Activated CD4-positive, alpha-beta memory T cell treated with anti-CD3 and anti-CD28 coated beads, Interleukin-2, amount 10 ng/mL, durations not matched to agents 7 days and 5 days (primary cell): ENCODE results near the gene BRD1. TPM values are rescaled to one million over a fixed set of nuclear protein-coding genes. Genes with fewer than 3 reads are reported as not detected.
"Not testable (repeated sequence)": the region's sequence is repeated elsewhere in the genome, so short reads cannot be mapped to it uniquely, and the experiment has no call there.

ENCODE experiments used
- CTCF ChIA-PET: fragments of 350-600 bp; sonication (Branson Sonifier 250); formaldehyde crosslinking; loops from one replicate; lab custom pipeline; 2021; ENCODE audit warnings: antibody characterized with exemption, inconsistent platforms; lab: Charles Lee
- POLR2A ChIA-PET: fragments of 350-600 bp; sonication (Branson Sonifier 250); formaldehyde crosslinking; loops from one replicate; lab custom pipeline; 2021; ENCODE audit warnings: antibody characterized with exemption; lab: Charles Lee
- DNase-seq: peaks from one replicate; pipeline ENCODE4 v3.0.0-alpha.2; 2020
- H3K27ac Mint-ChIP-seq: one replicate; pipeline ENCODE4 v1.8.0; 2021; ENCODE audit warnings: mild to moderate bottlenecking, mixed read lengths
- H3K27me3 Mint-ChIP-seq: one replicate; pipeline ENCODE4 v1.8.0; 2021; ENCODE audit warnings: mixed read lengths
- H3K36me3 Mint-ChIP-seq: one replicate; pipeline ENCODE4 v1.8.0; 2021; ENCODE audit warnings: low read depth, mixed read lengths
- H3K4me1 Mint-ChIP-seq: one replicate; pipeline ENCODE4 v1.8.0; 2021; ENCODE audit warnings: mixed read lengths
- H3K4me3 Mint-ChIP-seq: one replicate; pipeline ENCODE4 v1.8.0; 2021; ENCODE audit warnings: mild to moderate bottlenecking, mixed read lengths
- H3K9me3 Mint-ChIP-seq: one replicate; pipeline ENCODE4 v1.8.0; 2021; ENCODE audit warnings: mixed read lengths
- total RNA-seq, 2 experiments: library from RNA; stranded (reverse); gene quantifications; one replicate each; pipeline ENCODE4 v1.2.3, GENCODE V29; 2021

The BRD1 gene
- total RNA-seq, 2 experiments from 2014 or later: 54.7 to 55.4 TPM

- H3K4me3 Mint-ChIP-seq: no peak overlapping the region
- H3K36me3 Mint-ChIP-seq: peaks cover 79% of the 10 kb centered on the region
- no peaks in the 10 kb centered on the region for H3K9me3 Mint-ChIP-seq
- ChIA-PET POLR2A (interaction anchor here (2.7 kb wide), 1 partner anchor 35 kb away, joined by 12 read pairs; no protein-coding TSS in a partner anchor), CTCF (interaction anchor here (0.5 to 1.3 kb wide), 2 partner anchors 145 to 239 kb away, joined by 3 to 4 read pairs; no protein-coding TSS in a partner anchor)
- H3K4me1 Mint-ChIP-seq: peaks cover 69% of the 10 kb centered on the region
- peak overlapping the region; percentile 76 for H3K27ac Mint-ChIP-seq
- no peak for DNase-seq
- H3K27me3 Mint-ChIP-seq: no peaks in the 10 kb centered on the region
Measured at GRCh38 chr22:49790912-49791311, 36.8 kb downstream of the BRD1 start.

- peak; percentile 57 for DNase-seq
- Mint-ChIP-seq H3K4me1 (peaks cover 72% of the 10 kb centered on the region), H3K36me3 (peaks cover 77% of the 10 kb centered on the region), H3K27ac (peak overlapping the region; percentile 92), H3K4me3 (peak overlapping the region; percentile 56), H3K9me3 (no peaks in the 10 kb centered on the region), H3K27me3 (no peaks in the 10 kb centered on the region)
- ChIA-PET CTCF (interaction anchor here (1.3 kb wide), 2 partner anchors 22 to 241 kb away, joined by 4 read pairs; no protein-coding TSS in a partner anchor), POLR2A (interaction anchor here (0.9 to 2.7 kb wide), 3 partner anchors 15 to 65 kb away, joined by 3 to 12 read pairs (median 4); no protein-coding TSS in a partner anchor)
Measured at GRCh38 chr22:49789289-49790141, 38.2 kb downstream of the BRD1 start.

GRCh38 chr22:49788504-49788903 is 39.2 kb downstream of the BRD1 start:
- no peaks in the 10 kb centered on the region for H3K9me3 Mint-ChIP-seq
- CTCF ChIA-PET: interaction anchor here (1.3 kb wide), 1 partner anchor 21 kb away, joined by 4 read pairs; no protein-coding TSS in a partner anchor
- peaks cover 74% of the 10 kb centered on the region for H3K4me1 Mint-ChIP-seq
- H3K27ac Mint-ChIP-seq: peak overlapping the region; percentile 92
- H3K4me3 Mint-ChIP-seq: no peak overlapping the region
- no peaks in the 10 kb centered on the region for H3K27me3 Mint-ChIP-seq
- POLR2A ChIA-PET: interaction anchor here (2.7 kb wide), 1 partner anchor 38 kb away, joined by 12 read pairs; no protein-coding TSS in a partner anchor
- H3K36me3 Mint-ChIP-seq: peaks cover 71% of the 10 kb centered on the region
- DNase-seq: peak; percentile 29

GRCh38 chr22:49787861-49788260 is 39.8 kb downstream of the BRD1 start:
- Mint-ChIP-seq H3K27ac (peak overlapping the region; percentile 92), H3K27me3 (no peaks in the 10 kb centered on the region), H3K4me3 (no peak overlapping the region), H3K4me1 (peaks cover 74% of the 10 kb centered on the region), H3K9me3 (no peaks in the 10 kb centered on the region), H3K36me3 (peaks cover 70% of the 10 kb centered on the region)
- ChIA-PET POLR2A (no interaction called here), CTCF (no interaction called here)
- DNase-seq: no peak

GRCh38 chr22:49786976-49787706 is 40.5 kb downstream of the BRD1 start:
- Mint-ChIP-seq H3K27ac (peak overlapping the region; percentile 67), H3K4me1 (peaks cover 68% of the 10 kb centered on the region), H3K9me3 (no peaks in the 10 kb centered on the region), H3K27me3 (no peaks in the 10 kb centered on the region), H3K4me3 (no peak overlapping the region), H3K36me3 (peaks cover 64% of the 10 kb centered on the region)
- POLR2A ChIA-PET: no interaction called here
- CTCF ChIA-PET: no interaction called here
- no peak for DNase-seq

GRCh38 chr22:49785841-49786471 is 41.7 kb downstream of the BRD1 start:
- H3K9me3 Mint-ChIP-seq: no peaks in the 10 kb centered on the region
- H3K27ac Mint-ChIP-seq: no peak overlapping the region
- peaks cover 60% of the 10 kb centered on the region for H3K36me3 Mint-ChIP-seq
- POLR2A ChIA-PET: no interaction called here
- CTCF ChIA-PET: no interaction called here
- peaks cover 63% of the 10 kb centered on the region for H3K4me1 Mint-ChIP-seq
- no peak overlapping the region for H3K4me3 Mint-ChIP-seq
- no peaks in the 10 kb centered on the region for H3K27me3 Mint-ChIP-seq
- no peak for DNase-seq

- Mint-ChIP-seq H3K4me3 (no peak overlapping the region), H3K36me3 (peaks cover 51% of the 10 kb centered on the region), H3K27me3 (no peaks in the 10 kb centered on the region), H3K27ac (peak overlapping the region; percentile 31), H3K9me3 (no peaks in the 10 kb centered on the region), H3K4me1 (peaks cover 54% of the 10 kb centered on the region)
- DNase-seq: no peak
- ChIA-PET CTCF (no interaction called here), POLR2A (no interaction called here)
Measured at GRCh38 chr22:49785046-49785521, 42.6 kb downstream of the BRD1 start.

GRCh38 chr22:49784630-49784971 is 43.1 kb downstream of the BRD1 start:
- POLR2A ChIA-PET: no interaction called here
- no peaks in the 10 kb centered on the region for H3K9me3 Mint-ChIP-seq
- H3K36me3 Mint-ChIP-seq: peaks cover 49% of the 10 kb centered on the region
- no peak for DNase-seq
- H3K4me3 Mint-ChIP-seq: no peak overlapping the region
- H3K27ac Mint-ChIP-seq: no peak overlapping the region
- peaks cover 49% of the 10 kb centered on the region for H3K4me1 Mint-ChIP-seq
- no peaks in the 10 kb centered on the region for H3K27me3 Mint-ChIP-seq
- CTCF ChIA-PET: no interaction called here

- ChIA-PET POLR2A (no interaction called here), CTCF (no interaction called here)
- Mint-ChIP-seq H3K36me3 (peaks cover 48% of the 10 kb centered on the region), H3K4me3 (no peak overlapping the region), H3K27me3 (no peaks in the 10 kb centered on the region), H3K4me1 (peaks cover 44% of the 10 kb centered on the region), H3K27ac (no peak overlapping the region), H3K9me3 (no peaks in the 10 kb centered on the region)
- DNase-seq: no peak
Measured at GRCh38 chr22:49783926-49784629, 43.6 kb downstream of the BRD1 start.

- no peak overlapping the region for H3K27ac Mint-ChIP-seq
- POLR2A ChIA-PET: no interaction called here
- no peaks in the 10 kb centered on the region for H3K27me3 Mint-ChIP-seq
- peaks cover 50% of the 10 kb centered on the region for H3K36me3 Mint-ChIP-seq
- CTCF ChIA-PET: no interaction called here
- no peaks in the 10 kb centered on the region for H3K9me3 Mint-ChIP-seq
- peaks cover 35% of the 10 kb centered on the region for H3K4me1 Mint-ChIP-seq
- DNase-seq: no peak
- no peak overlapping the region for H3K4me3 Mint-ChIP-seq
Measured at GRCh38 chr22:49783036-49783746, 44.5 kb downstream of the BRD1 start.

GRCh38 chr22:49781886-49782285 is 45.8 kb downstream of the BRD1 start:
- CTCF ChIA-PET, H3K27me3 Mint-ChIP-seq: not testable (repeated sequence)
- peak overlapping the region; percentile 47 for H3K27ac Mint-ChIP-seq

GRCh38 chr22:49781289-49781782 is 46.3 kb downstream of the BRD1 start:
- POLR2A ChIA-PET: no interaction called here
- Mint-ChIP-seq H3K36me3 (peaks cover 48% of the 10 kb centered on the region), H3K4me3 (no peak overlapping the region), H3K9me3 (no peaks in the 10 kb centered on the region), H3K27ac (peak overlapping the region; percentile 47), H3K27me3 (no peaks in the 10 kb centered on the region), H3K4me1 (peaks cover 21% of the 10 kb centered on the region)
- CTCF ChIA-PET: no interaction called here
- no peak for DNase-seq

More at GRCh38 chr22:49781886-49782285, 45.8 kb downstream of the BRD1 start:
- Mint-ChIP-seq H3K4me1 (peaks cover 27% of the 10 kb centered on the region), H3K36me3 (peaks cover 50% of the 10 kb centered on the region)
- POLR2A ChIA-PET, H3K9me3 Mint-ChIP-seq, H3K4me3 Mint-ChIP-seq, DNase-seq: not testable (repeated sequence)
